Activated naive CD4-positive, alpha-beta T cell (primary cell): ENCODE data around the gene TSPAN16.

Experiments used
- DNase-seq, 4 experiments: peaks; one replicate each; lab custom pipeline; 2025; lab: John Stamatoyannopoulos, UW

TSPAN16 gene

GRCh38 chr19:11268783-11269267, 27.1 kb upstream of the TSPAN16 start:
- DNase-seq, result no peak

- DNase-seq, result no peak
These were observed 26.6 kb upstream of the TSPAN16 start for GRCh38 chr19:11269408-11269807.

- no peak for DNase-seq
These were observed 22.7 kb upstream of the TSPAN16 start for GRCh38 chr19:11273296-11273695.

- DNase-seq, result no peak
These were observed 22.0 kb upstream of the TSPAN16 start for GRCh38 chr19:11273989-11274388.

- no peak for DNase-seq
These were observed 21.4 kb upstream of the TSPAN16 start for GRCh38 chr19:11274533-11275086.

- no peak for DNase-seq
These were observed 17.3 kb upstream of the TSPAN16 start for GRCh38 chr19:11278670-11279069.

GRCh38 chr19:11279505-11280236, 16.3 kb upstream of the TSPAN16 start:
- peak in 1 of 4 experiments; percentile 9 for DNase-seq

GRCh38 chr19:11281356-11282049, 14.5 kb upstream of the TSPAN16 start:
- no peak for DNase-seq

GRCh38 chr19:11284515-11284914, 11.4 kb upstream of the TSPAN16 start:
- DNase-seq, result no peak

GRCh38 chr19:11286312-11286974, 9.5 kb upstream of the TSPAN16 start:
- DNase-seq, result no peak

- no peak for DNase-seq
These were observed 7.6 kb upstream of the TSPAN16 start for GRCh38 chr19:11288349-11288748.

- no peak for DNase-seq
These were observed 5.7 kb upstream of the TSPAN16 start for GRCh38 chr19:11290256-11290655.

GRCh38 chr19:11291415-11291814, 4.5 kb upstream of the TSPAN16 start:
- DNase-seq, result no peak

GRCh38 chr19:11291991-11292390, 4.0 kb upstream of the TSPAN16 start:
- DNase-seq, result no peak

GRCh38 chr19:11293433-11294389, 2.2 kb upstream of the TSPAN16 start:
- peak; percentile 34 to 74 (median 60) for DNase-seq

GRCh38 chr19:11295180-11295579, 780 bp upstream of the TSPAN16 start:
- no peak for DNase-seq

GRCh38 chr19:11296264-11296663, 304 bp downstream of the TSPAN16 start:
- no peak for DNase-seq

- DNase-seq, result no peak
These were observed 4.2 kb downstream of the TSPAN16 start for GRCh38 chr19:11299946-11300810.

- DNase-seq, result no peak
These were observed 4.8 kb downstream of the TSPAN16 start for GRCh38 chr19:11300811-11301120.

GRCh38 chr19:11304936-11305335, 9.0 kb downstream of the TSPAN16 start:
- no peak for DNase-seq

GRCh38 chr19:11306337-11306736, 10.4 kb downstream of the TSPAN16 start:
- no peak for DNase-seq
